T follicular helper cell (primary cell): Measurements from ENCODE around the gene LGALS12.
"Not testable (repeated sequence)": the region's sequence is repeated elsewhere in the genome, so short reads cannot be mapped to it uniquely, and the experiment has no call there.

ENCODE experiments used
- DNase-seq: peaks from one replicate; pipeline ENCODE4 v3.0.0-alpha.2; 2020; ENCODE audit warnings: low read depth

LGALS12 gene

GRCh38 chr11:63504933-63505586, 824 bp upstream of the LGALS12 start:
- DNase-seq, result no peak

DNA sequence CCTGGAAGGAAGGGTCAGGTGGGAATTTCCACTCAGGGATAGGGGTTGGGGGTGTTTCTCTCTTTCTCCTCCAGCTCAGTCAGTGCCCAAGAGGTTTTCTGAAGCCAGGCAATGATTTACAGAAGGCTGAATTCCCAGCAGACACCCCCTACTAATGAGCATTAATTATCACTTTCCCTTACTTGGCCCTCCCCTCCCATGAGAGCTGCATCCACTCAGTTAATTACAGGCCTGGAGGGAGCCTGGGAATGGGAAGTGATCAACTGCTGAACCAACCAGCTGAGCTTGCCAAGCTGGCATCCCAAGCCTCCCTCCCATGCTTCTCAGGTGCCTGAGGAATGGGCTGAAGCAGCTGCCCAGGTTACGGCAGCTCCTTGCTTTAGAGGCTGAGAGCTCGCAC, 992 bp downstream of the LGALS12 start:
- no peak for DNase-seq

GRCh38 chr11:63507511-63507910, 1.6 kb downstream of the LGALS12 start:
- no peak for DNase-seq

DNA sequence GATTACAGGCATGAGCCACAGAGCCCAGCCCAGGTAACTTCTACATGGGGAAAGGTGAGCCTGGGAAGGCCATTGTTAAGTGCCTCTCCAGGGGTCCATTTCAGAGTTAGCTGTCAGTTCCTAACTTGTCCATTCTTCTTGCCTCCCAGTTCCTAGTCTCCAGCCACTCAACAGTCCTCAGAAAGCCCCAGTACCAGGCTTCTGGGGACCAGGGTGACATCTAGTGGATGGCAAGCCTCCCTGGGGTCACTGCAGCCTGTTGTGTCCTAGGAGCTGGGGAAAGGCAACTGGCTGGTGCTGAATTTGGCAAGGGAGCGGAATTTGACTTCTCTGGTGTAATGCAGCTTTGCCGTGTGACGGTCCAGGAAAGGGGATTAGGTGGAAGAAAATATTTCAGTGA, 2.1 kb downstream of the LGALS12 start:
- DNase-seq, result no peak

- DNase-seq, result no peak
Measured at GRCh38 chr11:63508745-63509144, 2.9 kb downstream of the LGALS12 start.

- DNase-seq, result no peak
Measured at GRCh38 chr11:63510360-63511047, 4.6 kb downstream of the LGALS12 start.

DNA sequence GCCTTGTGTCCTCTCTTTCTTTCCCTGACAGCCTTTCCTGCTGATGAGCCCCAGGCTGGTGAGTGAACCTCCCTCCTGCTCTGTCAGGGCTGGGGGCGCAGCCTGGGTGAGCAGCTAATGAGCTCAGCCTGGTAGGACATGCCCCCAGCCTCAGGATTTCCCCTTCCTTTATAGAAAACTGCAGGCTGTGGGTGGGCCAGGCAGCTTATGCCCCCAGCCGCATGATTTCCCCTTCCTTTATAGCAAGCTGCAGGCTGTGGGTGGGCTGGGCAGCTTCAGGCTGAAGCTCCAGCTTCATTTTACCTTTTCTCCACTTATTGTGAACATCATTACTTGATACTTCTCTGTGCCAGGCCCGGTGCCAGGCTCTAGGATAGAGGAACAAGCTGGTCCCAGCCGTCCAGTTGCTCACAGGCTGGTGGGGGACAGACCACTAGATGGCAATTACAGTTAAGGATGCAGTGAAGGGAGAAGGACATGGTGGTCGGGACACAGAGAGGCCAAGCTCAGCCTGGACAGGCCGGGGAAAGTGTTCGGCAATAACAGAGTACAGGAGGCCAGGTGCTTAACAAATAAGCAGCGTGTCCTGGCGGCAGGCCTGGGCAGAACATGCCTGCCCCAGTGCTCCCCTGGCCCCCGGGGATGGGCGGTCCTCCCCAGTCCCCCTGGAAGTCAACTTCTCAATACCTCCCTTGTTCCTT, 5.3 kb downstream of the LGALS12 start:
- no peak for DNase-seq

DNA sequence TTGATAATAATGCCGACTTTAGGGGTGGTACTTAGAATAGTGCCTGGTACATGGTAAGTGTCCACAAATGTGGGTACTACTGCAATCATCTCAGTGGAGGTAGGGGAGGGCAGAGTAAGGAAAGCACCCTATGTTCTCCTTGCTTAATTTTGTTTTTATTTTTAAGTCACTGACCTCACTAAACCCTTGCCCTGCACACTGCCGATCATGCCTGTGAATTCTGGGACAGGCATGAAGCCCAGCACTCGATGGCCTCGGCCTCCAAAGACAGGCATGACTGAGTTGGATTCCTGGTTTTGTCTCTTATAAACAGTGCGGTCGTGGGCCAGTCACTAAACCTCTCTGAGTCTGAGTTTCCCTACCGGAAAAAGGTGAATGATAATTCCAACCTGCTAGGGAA, 6.9 kb downstream of the LGALS12 start:
- no peak for DNase-seq

GRCh38 chr11:63516109-63516508, 10.2 kb downstream of the LGALS12 start:
- no peak for DNase-seq

DNA sequence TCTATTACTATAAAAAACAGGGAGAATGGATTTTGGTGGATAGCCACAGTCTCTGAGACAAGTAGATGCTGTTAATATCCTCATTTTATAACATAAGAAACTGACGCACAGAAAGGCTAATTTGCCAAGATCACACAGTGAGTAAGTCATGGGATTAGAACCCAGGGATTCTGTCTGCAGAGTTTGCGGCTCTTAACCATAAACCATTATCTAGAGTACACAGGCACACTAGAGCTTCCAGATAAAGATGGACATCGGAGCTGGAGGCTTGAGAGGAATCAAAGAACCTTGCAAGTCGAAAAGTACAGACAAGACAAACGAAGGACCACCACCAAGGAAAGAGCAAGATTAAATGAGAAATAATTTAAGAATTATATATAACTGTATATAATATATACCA, 11.3 kb downstream of the LGALS12 start:
- DNase-seq, result no peak

DNA sequence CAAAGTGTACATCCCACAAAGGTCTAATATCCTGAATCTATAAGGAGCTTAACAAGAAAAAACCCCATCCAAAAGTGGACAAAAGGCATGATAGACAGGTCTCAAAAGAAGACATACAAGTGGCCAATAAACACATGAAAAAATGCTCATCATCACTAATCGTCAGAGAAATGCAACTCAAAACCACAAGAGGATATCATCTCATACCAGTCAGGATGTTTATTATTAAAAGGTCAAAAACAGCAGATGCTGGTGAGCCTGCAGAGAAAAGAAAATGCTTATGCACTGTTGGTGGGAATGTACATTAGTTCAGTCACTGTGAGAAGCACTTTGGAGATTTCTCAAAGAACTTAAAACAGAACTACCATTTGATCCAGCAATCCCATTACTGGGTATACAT, 12.7 kb downstream of the LGALS12 start:
- no peak for DNase-seq

GRCh38 chr11:63520606-63521170, 14.8 kb downstream of the LGALS12 start:
- no peak for DNase-seq

DNA sequence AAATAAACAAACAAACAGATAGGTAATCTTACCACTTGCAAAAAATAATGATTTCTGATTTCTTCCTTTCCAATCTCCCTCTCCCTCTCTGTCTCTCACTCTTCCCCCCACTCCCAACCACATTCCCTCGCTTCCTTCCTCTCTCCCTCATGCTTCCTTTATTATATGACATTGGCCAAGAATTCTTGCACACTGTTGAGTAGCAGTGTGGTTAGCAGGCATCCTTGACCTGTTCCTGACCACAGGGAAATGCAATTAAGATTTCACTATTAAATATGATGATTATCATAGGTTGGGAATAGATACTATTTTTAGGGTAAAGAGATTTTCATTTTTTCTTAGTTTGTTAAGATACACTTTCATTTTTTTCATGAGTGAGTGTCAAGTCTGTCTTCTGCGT, 16.0 kb downstream of the LGALS12 start:
- no peak for DNase-seq

GRCh38 chr11:63523151-63523550, 17.3 kb downstream of the LGALS12 start:
- no peak for DNase-seq

GRCh38 chr11:63527667-63528066, 21.8 kb downstream of the LGALS12 start:
- DNase-seq, result no peak

DNA sequence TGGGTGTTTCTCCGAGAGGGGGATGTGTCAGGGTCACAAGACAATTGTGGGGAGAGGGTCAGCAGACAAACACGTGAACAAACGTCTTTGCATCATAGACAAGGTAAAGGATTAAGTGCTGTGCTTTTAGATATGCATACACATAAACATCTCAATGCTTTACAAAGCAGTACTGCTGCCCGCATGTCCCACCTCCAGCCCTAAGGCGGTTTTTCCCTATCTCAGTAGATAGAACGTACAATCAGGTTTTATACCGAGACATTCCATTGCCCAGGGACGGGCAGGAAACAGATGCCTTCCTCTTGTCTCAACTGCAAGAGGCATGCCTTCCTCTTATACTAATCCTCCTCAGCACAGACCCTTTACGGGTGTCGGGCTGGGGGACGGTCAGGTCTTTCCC, 22.3 kb downstream of the LGALS12 start:
- not testable (repeated sequence) for DNase-seq

- not testable (repeated sequence) for DNase-seq
Measured at GRCh38 chr11:63528729-63529278, 22.9 kb downstream of the LGALS12 start.

DNA sequence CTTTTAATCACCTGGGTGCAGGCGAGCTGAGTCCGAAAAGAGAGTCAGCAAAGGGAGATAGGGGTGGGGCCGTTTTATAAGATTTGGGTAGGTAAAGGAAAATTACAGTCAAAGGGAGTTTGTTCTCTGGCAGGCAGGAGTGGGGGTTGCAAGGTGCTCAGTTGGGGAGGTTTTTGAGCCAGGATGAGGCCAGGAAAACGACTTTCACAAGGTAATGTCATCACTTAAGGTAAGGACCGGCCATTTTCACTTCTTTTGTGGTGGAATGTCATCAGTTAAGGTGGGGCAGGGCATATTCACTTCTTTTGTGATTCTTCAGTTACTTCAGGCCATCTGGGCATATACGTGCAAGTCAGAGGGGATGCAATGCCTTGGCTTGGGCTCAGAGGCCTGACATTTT, 23.5 kb downstream of the LGALS12 start:
- DNase-seq, result not testable (repeated sequence)

- DNase-seq, result no peak
Measured at GRCh38 chr11:63530021-63530420, 24.1 kb downstream of the LGALS12 start.

- DNase-seq, result peak; percentile 54
Measured at GRCh38 chr11:63531074-63531792, 25.3 kb downstream of the LGALS12 start.

DNA sequence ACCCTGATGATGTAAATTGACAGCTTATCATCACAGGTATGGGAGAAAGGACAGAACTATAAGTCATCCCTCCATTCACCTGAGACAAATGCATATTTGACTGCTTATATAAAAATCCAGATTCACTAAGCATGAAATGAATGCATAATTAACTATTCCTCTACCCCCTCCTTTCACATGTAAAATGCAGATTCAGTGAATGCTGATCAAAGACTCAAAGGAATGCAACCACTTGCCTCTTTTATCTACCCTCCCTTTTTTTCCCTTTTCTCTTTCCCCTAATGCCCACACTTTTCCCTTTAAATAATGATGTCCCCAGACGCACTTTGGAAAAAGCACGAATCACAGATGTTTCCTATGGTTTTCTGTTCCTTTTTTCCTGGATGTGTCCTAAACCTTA, 26.2 kb downstream of the LGALS12 start:
- DNase-seq, result no peak
